Activated naive CD4-positive, alpha-beta T cell (primary cell): Measurements from ENCODE around the gene CPXM2.
"Not testable (repeated sequence)": the region's sequence is repeated elsewhere in the genome, so short reads cannot be mapped to it uniquely, and the experiment has no call there.

ENCODE experiments used
- DNase-seq, 4 experiments: peaks; one replicate each; lab custom pipeline; 2025; lab: John Stamatoyannopoulos, UW

CPXM2 gene

GRCh38 chr10:123743441-123744223, 148.0 kb downstream of the CPXM2 start:
- DNase-seq = no peak

GRCh38 chr10:123742751-123743440, 148.7 kb downstream of the CPXM2 start:
- no peak for DNase-seq

- no peak for DNase-seq
Observed at GRCh38 chr10:123741711-123742110, 149.9 kb downstream of the CPXM2 start.

- DNase-seq = no peak
Observed at GRCh38 chr10:123741146-123741545, 150.5 kb downstream of the CPXM2 start.

GRCh38 chr10:123736917-123737316, 154.7 kb downstream of the CPXM2 start:
- DNase-seq = not testable (repeated sequence)

- no peak for DNase-seq
Observed at GRCh38 chr10:123729523-123729922, 162.1 kb downstream of the CPXM2 start.

GRCh38 chr10:123726836-123727235, 164.8 kb downstream of the CPXM2 start:
- no peak for DNase-seq

GRCh38 chr10:123726381-123726780, 165.2 kb downstream of the CPXM2 start:
- DNase-seq = no peak

GRCh38 chr10:123724747-123725146, 166.9 kb downstream of the CPXM2 start:
- DNase-seq = no peak

- no peak for DNase-seq
Observed at GRCh38 chr10:123722351-123722750, 169.3 kb downstream of the CPXM2 start.

- no peak for DNase-seq
Observed at GRCh38 chr10:123721441-123722049, 170.1 kb downstream of the CPXM2 start.

GRCh38 chr10:123720536-123720935, 171.1 kb downstream of the CPXM2 start:
- DNase-seq = no peak

- no peak for DNase-seq
Observed at GRCh38 chr10:123718544-123719060, 173.0 kb downstream of the CPXM2 start.

GRCh38 chr10:123717336-123717735, 174.3 kb downstream of the CPXM2 start:
- DNase-seq = no peak

- DNase-seq = no peak
Observed at GRCh38 chr10:123715546-123715945, 176.1 kb downstream of the CPXM2 start.

- DNase-seq = no peak
Observed at GRCh38 chr10:123706236-123706635, 185.4 kb downstream of the CPXM2 start.

- DNase-seq = no peak
Observed at GRCh38 chr10:123704812-123705211, 186.8 kb downstream of the CPXM2 start.

- no peak for DNase-seq
Observed at GRCh38 chr10:123704076-123704475, 187.5 kb downstream of the CPXM2 start.

- no peak for DNase-seq
Observed at GRCh38 chr10:123703195-123703790, 188.3 kb downstream of the CPXM2 start.
